Activated T-cell treated with anti-CD3 and anti-CD28 coated beads, Interleukin-2, amount 50 U/mL, for 72 hours (primary cell): Measurements from ENCODE around the gene C20orf96. TPM values are rescaled to one million over a fixed set of nuclear protein-coding genes. Genes with fewer than 3 reads are reported as not detected.
A peak's percentile ranks its signal among the peaks of the same experiment; 100 is the strongest.
"Not testable (repeated sequence)": the region's sequence is repeated elsewhere in the genome, so short reads cannot be mapped to it uniquely, and the experiment has no call there.

Experiments
- ATAC-seq, 2 donors: fragments of 150-1000 bp; cut with Tn5 transposase; replicated peaks in 1 of 2; 2 replicates each; pipeline ENCODE4 v1.10.0; 2021; ENCODE audit warnings: moderate library complexity in 2 of 2, mild to moderate bottlenecking in 1 of 2
- DNase-seq, 2 donors: peaks; one replicate each; pipeline ENCODE4 v3.0.0; 2021 to 2022; ENCODE audit warnings: mixed read lengths in 1 of 2
- H3K27ac Mint-ChIP-seq: one replicate; pipeline ENCODE4 v1.8.0; 2022; ENCODE audit warnings: mild to moderate bottlenecking, moderate library complexity, mixed read lengths
- H3K27me3 Mint-ChIP-seq: one replicate; pipeline ENCODE4 v1.8.0; 2022; ENCODE audit warnings: low read depth, mixed read lengths
- H3K36me3 Mint-ChIP-seq, 2 donors: one replicate each; pipeline ENCODE4 v1.8.0; 2022; ENCODE audit warnings: mixed read lengths in 2 of 2, mild to moderate bottlenecking in 1 of 2; ENCODE audit not compliant: insufficient read depth in 2 of 2
- H3K4me1 Mint-ChIP-seq: one replicate; pipeline ENCODE4 v1.8.0; 2022; ENCODE audit warnings: low read depth, mixed read lengths
- H3K4me3 Mint-ChIP-seq, 2 donors: one replicate each; pipeline ENCODE4 v1.8.0; 2022; ENCODE audit warnings: mild to moderate bottlenecking in 2 of 2, mixed read lengths in 2 of 2, moderate library complexity in 2 of 2
- H3K9me3 Mint-ChIP-seq, 2 donors: one replicate each; pipeline ENCODE4 v1.8.0; 2022; ENCODE audit warnings: mixed read lengths in 2 of 2
- total RNA-seq, 2 donors: library from RNA; stranded (reverse); gene quantifications; one replicate each; pipeline ENCODE4 v1.2.3, GENCODE V29; 2022

The C20orf96 gene
- total RNA-seq, 2 donors from 2014 or later = 6.4 to 9.4 TPM

DNA sequence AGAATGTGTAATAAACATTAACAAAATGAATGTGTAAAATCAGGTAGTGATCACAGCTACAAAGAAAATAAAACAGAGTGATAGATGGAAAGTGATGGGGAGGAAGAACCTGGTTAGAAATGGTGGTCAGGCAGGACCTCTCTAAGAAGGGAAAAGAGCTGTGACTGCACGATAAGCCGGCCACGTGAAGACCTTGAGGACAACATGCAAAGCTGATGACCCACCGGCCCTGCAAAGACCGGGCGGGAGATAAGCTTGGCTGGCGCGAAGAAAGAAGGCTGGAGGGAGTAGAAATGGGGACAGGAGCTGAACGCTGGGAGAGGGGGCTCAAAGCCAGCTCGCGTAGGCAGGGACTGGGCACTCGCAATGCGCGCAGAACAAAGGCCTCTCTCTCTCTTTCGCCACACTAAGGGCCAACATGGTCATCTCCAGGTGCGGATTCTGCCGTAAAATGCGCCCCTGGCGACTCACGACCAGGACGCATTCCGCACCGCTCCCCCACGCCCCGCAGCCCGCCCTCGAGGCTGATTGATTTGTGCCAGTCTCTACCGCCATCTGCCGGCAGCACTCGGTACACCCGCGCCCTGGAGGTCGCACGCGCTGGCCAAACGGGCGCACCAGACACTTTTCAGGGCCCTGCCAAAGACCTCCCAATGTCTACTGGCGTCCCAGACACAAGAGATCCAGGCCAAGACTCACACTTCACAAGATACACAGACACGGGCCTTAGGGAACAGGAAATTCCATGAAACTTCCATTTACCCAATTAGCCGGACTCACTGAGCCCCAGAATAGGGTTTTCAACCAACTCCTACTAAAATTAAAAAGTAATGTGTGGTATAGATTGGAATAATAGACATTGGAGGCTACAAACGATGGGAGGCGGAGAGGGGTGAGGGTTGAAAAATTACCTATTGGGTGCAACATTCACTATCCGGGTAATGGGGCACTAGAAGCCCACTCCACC, 23.7 kb downstream of the C20orf96 start:
- Mint-ChIP-seq H3K9me3 (no peaks in the 10 kb centered on the region), H3K4me1 (peaks cover 14% of the 10 kb centered on the region), H3K36me3 (no peaks in the 10 kb centered on the region), H3K27me3 (peaks cover 5% of the 10 kb centered on the region), H3K4me3 (peak overlapping the region; percentile 87 to 92), H3K27ac (peak overlapping the region; percentile 1)
- ATAC-seq (peak; percentile 94 to 95), DNase-seq (peak; percentile 91 to 93)

DNA sequence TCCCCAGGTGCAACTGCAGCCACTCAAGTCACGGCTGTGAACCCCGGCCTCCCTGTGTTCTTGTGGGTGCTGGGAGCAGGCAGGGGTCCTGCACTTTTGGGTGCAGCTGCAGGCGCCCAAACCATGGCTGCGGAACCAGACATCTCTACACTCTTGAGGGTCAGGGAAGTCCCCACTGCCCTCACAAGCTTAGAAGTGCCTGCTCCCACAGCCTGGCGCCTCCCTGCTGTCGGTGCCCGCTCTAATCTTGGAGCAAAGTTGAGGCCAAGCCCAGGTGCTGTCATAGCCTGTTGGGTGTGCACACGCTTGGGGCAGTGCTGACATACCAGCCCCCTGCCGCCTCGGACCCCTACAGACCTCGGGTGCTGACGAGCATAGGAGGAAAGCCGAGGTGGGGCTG, 26.8 kb downstream of the C20orf96 start:
- Mint-ChIP-seq H3K4me1 (peaks cover 24% of the 10 kb centered on the region), H3K27me3 (peaks cover 15% of the 10 kb centered on the region), H3K9me3 (no peaks in the 10 kb centered on the region), H3K36me3 (no peaks in the 10 kb centered on the region), H3K27ac (no peak overlapping the region), H3K4me3 (no peak overlapping the region)
- ATAC-seq (no peak), DNase-seq (no peak)

DNA sequence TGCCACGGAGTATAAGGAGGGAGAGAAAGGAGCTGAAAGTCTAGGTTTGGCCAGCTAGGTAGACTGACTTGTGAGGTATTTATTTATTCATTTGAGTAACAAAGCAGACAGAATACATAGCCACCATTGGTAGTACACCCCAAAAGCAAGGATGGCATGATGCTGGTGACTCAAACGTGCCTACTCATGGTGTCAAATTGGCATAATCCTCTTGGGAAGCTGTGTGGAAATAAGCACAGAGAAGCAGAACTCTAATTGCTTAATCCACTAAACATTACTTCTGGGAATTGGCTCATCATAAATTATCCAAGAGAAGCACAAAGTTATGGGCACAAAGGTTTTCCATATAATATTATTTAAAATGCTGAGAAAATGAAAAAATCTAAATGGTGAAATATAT, 30.6 kb downstream of the C20orf96 start:
- DNase-seq (no peak), ATAC-seq (no peak)
- Mint-ChIP-seq H3K27ac (no peak overlapping the region), H3K4me1 (peaks cover 21% of the 10 kb centered on the region), H3K9me3 (no peaks in the 10 kb centered on the region), H3K4me3 (no peak overlapping the region), H3K36me3 (no peaks in the 10 kb centered on the region), H3K27me3 (peaks cover 10% of the 10 kb centered on the region)

DNA sequence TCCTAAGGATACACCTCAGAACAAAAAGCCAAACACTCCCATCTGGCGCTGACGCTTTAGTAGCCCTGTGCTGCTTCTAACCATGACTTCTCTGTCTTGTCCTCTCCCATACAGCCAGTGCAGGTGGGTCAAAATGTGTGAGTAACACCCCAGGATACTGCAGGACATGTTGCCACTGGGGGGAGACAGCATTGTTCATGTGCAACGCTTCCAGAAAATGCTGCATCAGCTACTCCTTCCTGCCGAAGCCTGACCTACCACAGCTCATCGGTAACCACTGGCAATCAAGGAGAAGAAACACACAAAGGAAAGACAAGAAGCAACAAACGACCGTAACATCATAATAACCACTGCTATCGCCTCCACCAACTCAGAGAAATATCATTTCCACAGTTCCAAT, 31.6 kb downstream of the C20orf96 start:
- ATAC-seq = peak; percentile 45 to 66
- Mint-ChIP-seq H3K9me3 (no peaks in the 10 kb centered on the region), H3K4me1 (peaks cover 21% of the 10 kb centered on the region), H3K27ac (no peak overlapping the region), H3K4me3 (peak overlapping the region in 1 of 2 donors; percentile 56), H3K27me3 (peaks cover 10% of the 10 kb centered on the region), H3K36me3 (no peaks in the 10 kb centered on the region)
- no peak for DNase-seq

DNA sequence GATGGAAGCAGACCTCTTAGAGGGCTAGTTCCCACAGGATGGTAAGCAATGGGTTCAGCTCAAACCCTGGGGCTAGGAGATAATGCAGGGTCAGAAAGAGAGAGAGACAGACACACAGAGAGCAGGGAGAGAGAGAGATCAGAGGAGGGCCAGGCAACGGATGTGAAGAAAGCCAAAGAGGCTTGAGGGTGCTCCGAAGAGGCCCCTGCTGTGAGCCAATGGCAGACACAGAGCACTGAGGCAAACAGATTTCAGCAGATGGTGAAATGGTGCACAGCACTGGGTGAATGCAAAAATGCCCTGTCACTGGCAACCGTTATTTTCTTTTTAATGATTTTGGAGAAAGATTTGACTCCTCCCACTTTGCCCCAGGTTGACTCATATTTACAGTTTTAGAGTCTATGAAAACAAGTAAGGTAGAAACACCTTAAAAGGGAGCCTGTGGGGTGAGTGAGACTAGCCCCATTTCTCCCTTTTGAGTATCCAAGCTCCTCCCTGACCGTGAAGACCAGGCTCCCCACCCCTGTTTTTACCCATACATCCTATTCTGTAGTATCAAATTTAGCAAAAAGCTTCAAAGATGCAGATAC, 32.2 kb downstream of the C20orf96 start:
- Mint-ChIP-seq H3K9me3 (no peaks in the 10 kb centered on the region), H3K36me3 (no peaks in the 10 kb centered on the region), H3K4me3 (peak overlapping the region in 1 of 2 donors; percentile 56), H3K27ac (no peak overlapping the region), H3K4me1 (peaks cover 21% of the 10 kb centered on the region), H3K27me3 (peaks cover 10% of the 10 kb centered on the region)
- ATAC-seq = peak; percentile 76 to 87
- DNase-seq = no peak

DNA sequence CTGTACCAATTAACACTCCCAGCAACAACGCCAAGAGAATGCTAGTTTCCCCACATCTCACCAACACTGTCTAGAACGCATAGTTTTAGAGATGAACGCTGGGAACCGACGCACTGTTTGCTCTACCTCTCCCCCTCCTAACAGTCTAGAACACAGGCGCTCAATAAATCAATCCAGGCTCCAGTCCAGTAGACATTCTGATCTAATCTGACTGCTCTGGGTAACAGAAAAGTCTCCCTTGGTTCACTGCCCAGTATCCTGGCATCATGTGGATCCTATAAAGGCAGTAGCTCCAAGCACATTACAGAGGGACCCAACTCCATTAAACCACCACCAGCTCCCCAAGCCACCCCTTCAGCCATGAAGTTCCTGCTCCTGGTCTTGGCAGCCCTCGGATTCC, 33.1 kb downstream of the C20orf96 start, which contains the start of gene DEFB132:
DEFB132 (plus strand) TSS at position 306 of the 400 bp plus-strand sequence; CDS start at position 361, 55 bp downstream.
- Mint-ChIP-seq H3K9me3 (no peaks in the 10 kb centered on the region), H3K27ac (no peak within 1 kb of the TSS), H3K27me3 (peaks cover 10% of the 10 kb centered on the region), H3K36me3 (no peaks in the 10 kb centered on the region), H3K4me3 (peak within 1 kb of the TSS in 1 of 2 donors; percentile 56), H3K4me1 (peaks cover 21% of the 10 kb centered on the region)
- DNase-seq (no peak), ATAC-seq (no peak)

DNA sequence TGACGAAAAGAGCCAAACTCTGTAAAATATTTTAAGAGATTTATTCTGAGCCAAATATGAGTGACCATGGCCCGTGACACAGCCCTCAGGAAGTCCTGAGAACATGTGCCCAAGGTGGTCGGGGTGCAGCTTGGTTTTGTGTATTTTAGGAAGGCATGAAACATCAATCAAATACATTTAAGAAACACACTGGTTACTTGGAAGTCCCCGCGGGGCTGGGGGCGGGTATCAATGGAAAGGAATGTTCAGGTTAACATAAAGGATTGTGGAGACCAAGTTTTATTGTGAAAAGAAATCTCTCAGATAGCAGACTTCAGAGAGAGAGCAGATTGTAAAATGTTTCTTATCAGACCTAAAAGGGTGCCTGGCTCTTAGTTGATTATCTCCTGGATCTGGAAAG, 37.1 kb downstream of the C20orf96 start:
- H3K27me3 Mint-ChIP-seq, H3K9me3 Mint-ChIP-seq, DNase-seq, H3K27ac Mint-ChIP-seq, H3K36me3 Mint-ChIP-seq, H3K4me3 Mint-ChIP-seq, ATAC-seq: not testable (repeated sequence)
- peaks cover 15% of the 10 kb centered on the region for H3K4me1 Mint-ChIP-seq

DNA sequence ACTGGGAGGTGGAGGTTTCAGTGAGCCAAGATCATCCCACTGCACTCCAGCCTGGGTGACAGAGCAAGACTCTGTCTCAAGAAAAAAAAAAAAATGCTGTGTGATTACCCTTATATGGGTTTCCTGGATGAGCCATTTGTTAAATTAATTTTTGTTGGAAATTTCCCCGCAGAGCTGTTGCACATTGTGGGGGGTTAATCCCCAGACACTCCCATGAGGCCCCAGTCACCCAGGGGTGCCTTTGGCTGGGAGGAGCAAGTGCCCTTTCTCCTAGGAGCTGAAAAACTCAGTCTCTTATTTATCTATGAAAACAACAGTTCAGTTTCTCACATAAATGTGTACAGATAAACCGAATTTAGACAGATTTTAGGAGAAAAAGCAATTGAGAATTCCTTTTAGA, 37.7 kb downstream of the C20orf96 start:
- DNase-seq (no peak), ATAC-seq (no peak)
- Mint-ChIP-seq H3K27ac (no peak overlapping the region), H3K27me3 (no peaks in the 10 kb centered on the region), H3K36me3 (no peaks in the 10 kb centered on the region), H3K4me1 (peaks cover 8% of the 10 kb centered on the region), H3K4me3 (no peak overlapping the region), H3K9me3 (no peaks in the 10 kb centered on the region)

DNA sequence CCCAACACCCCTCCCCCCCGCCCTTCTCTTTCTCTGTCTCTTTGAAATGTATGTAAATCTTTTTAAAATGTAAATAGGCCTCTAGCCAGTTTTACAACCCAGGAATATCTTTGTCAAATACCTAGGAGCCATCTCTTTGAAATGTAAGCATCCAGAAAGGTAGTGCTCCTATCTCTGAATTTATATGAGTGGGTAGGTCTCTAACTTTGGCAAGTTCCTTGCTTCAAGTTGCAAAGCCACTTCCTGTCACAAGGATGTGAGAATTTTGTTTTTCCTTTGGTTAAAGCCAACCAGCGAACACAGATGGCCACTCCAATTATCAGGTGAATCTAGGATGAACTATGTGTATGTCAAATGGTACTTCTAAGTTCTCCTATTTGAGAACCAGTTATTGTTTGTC, 39.2 kb downstream of the C20orf96 start:
- Mint-ChIP-seq H3K27me3 (no peaks in the 10 kb centered on the region), H3K9me3 (peaks cover 0 to 1% of the 10 kb centered on the region in 2 donors), H3K4me3 (no peak overlapping the region), H3K36me3 (no peaks in the 10 kb centered on the region), H3K4me1 (peaks cover 6% of the 10 kb centered on the region), H3K27ac (no peak overlapping the region)
- DNase-seq = no peak
- no peak for ATAC-seq

DNA sequence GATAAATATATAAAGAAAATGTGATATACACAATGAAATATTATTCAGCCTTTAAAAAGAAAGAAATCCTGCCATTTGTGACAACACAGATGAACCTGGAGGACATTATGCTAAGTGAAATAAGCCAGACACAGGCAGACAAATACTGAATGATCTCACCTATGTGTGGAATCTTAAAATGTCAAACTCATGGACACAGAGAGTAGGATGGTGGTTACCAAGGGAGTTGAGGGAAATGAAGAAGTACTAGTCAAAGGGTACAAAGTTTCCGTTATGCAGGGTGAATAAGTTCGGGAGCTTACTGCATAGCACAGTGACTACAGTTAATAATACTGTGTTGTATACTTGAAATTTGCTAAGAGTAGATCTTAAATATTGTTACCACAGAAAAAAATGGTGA, 47.6 kb downstream of the C20orf96 start:
- no peak overlapping the region for H3K27ac Mint-ChIP-seq
- peaks cover 12% of the 10 kb centered on the region for H3K4me1 Mint-ChIP-seq
- no peaks in the 10 kb centered on the region for H3K27me3 Mint-ChIP-seq
- no peaks in the 10 kb centered on the region for H3K36me3 Mint-ChIP-seq
- H3K4me3 Mint-ChIP-seq = no peak overlapping the region
- no peak for DNase-seq
- ATAC-seq = no peak
- peaks cover 0 to 1% of the 10 kb centered on the region in 2 donors for H3K9me3 Mint-ChIP-seq

DNA sequence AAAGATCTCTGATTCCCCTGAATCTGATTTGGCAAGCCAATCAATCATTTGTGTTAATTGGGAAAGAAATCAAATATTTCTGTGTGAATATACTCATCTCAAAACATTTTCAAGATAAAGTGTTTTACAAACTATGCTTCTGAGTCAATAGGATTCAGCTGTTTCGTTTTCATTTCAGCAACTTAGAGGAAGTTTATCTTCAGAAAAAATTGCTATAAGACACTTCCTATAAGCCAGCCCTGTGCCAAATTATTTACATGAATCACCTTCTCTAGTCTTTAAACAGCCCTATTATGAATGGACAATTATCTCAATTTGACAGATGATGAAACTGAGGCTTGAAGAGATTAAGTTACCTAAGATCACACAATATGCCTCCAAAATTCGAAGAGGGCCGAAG, 52.6 kb downstream of the C20orf96 start:
- peaks cover 32% of the 10 kb centered on the region for H3K4me1 Mint-ChIP-seq
- DNase-seq = no peak
- H3K27ac Mint-ChIP-seq = no peak overlapping the region
- no peaks in the 10 kb centered on the region for H3K27me3 Mint-ChIP-seq
- H3K9me3 Mint-ChIP-seq = no peaks in the 10 kb centered on the region
- H3K36me3 Mint-ChIP-seq = no peaks in the 10 kb centered on the region
- ATAC-seq = peak; percentile 81 to 84
- peak overlapping the region; percentile 73 to 84 for H3K4me3 Mint-ChIP-seq

DNA sequence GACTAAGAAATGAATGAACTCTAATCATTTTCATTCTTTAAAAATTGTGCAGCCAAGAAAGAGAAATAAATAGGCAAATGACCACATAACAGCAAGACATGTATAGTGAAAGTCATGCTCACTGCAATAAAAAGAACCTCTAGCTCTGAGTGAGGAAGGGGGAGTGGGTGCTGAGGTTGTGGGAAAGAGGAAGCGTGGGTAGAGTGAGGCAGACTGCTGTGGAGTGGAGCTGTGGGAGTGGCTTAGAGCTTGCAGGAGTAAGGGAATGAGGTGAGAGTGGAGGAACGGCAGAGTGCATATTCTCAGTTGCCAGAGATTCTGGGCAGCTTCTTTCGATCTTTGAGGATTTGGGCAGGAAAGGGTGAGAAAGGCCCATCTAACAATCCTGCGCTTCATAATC, 53.1 kb downstream of the C20orf96 start:
- DNase-seq (peak; percentile 27 to 59), ATAC-seq (peak; percentile 82 to 85)
- peaks cover 32% of the 10 kb centered on the region for H3K4me1 Mint-ChIP-seq
- H3K27ac Mint-ChIP-seq = no peak overlapping the region
- no peaks in the 10 kb centered on the region for H3K27me3 Mint-ChIP-seq
- H3K36me3 Mint-ChIP-seq = no peaks in the 10 kb centered on the region
- H3K4me3 Mint-ChIP-seq = peak overlapping the region; percentile 73 to 84
- no peaks in the 10 kb centered on the region for H3K9me3 Mint-ChIP-seq

DNA sequence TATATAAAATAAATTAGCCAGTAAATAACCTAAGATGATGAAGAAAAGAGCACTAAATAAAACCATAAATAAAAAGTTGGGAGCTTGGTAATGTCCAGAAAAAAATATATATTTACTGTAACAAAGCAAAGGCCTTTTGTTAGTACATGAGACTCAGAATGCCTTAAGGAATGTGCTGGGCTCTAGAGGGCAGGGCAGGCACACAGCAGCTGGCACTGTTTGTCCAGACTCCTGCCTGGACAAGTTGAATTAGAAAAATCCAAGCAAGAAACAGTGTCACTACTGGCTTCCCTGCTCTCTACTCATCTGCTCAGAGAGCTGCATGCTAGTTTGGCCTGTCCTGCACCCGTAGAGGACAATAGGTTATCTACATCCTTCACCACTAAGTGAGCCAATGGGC, 54.7 kb downstream of the C20orf96 start:
- H3K27me3 Mint-ChIP-seq = no peaks in the 10 kb centered on the region
- no peak overlapping the region for H3K4me3 Mint-ChIP-seq
- no peak overlapping the region for H3K27ac Mint-ChIP-seq
- H3K4me1 Mint-ChIP-seq = peaks cover 32% of the 10 kb centered on the region
- ATAC-seq (no peak), DNase-seq (no peak)
- no peaks in the 10 kb centered on the region for H3K36me3 Mint-ChIP-seq
- H3K9me3 Mint-ChIP-seq = no peaks in the 10 kb centered on the region
